ENCODE results near the gene TBL1X.

DNA sequence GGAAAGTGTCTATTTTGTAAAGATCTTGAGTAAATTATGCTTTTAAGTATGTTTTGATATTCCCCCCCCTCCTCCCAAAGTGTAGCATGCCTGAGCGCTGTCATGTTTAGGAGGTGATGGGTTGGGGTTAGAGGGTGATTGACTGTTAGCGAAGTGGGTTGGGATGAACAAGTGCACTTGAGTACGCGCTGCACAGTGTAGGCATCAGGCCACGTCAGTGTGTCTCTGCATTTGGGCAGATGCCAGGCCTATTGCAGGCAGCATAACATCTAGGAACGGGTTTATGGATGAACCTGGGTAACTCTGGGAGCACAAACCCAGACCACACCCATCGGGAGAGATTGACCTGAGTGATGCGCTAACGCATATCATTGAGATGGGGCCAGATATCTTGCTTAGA lies 111.2 kb downstream of the TBL1X start:
- TF ChIP-seq POLR2AphosphoS5 (IDR thresholded peaks at IDR 0.05): no peak
- TF ChIP-seq POLR2A (IDR thresholded peaks at IDR 0.05): no peak

Measured in breast epithelium (tissue), 3 donors.